Superior temporal gyrus (tissue), 1 donor: ENCODE data around the gene DGCR2.
"Not testable (repeated sequence)": the region's sequence is repeated elsewhere in the genome, so short reads cannot be mapped to it uniquely, and the experiment has no call there.

Source experiments
- DNase-seq: peaks from one replicate; pipeline ENCODE4 v3.0.0-alpha.2; 2016; ENCODE audit errors: extremely low spot score

Gene DGCR2

DNA sequence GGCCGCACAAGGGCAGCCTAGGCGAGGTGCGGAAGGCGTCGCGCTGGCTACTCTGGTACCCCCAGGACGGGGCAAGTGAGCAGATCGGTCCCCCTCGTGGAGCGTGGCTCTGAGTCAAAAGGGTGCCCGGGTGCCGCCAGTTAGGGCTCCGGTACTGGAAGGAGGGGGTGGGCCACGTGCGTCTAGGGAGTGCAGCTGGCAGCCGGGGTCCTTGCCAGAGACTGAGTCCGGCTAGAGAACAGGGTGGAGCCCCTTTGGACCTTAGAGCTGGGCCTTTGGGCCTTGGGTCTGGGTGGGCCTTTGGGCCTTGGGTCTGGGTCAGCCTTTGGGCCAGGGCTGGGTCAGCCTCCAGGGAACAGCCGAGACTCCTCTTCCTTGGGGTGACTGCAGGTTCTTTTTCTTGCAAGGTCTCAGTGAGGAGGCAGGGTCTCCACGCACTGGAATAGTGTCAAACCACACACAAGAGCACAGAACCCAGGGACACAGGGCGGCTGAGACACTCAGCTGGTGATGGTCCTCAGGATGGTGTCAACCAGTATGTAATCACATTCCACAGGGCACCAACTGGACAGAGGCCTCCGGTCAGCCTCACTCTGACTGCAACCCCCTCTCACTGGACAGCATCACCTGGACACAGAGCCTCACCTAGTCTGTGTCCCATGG is 91.9 kb downstream of the DGCR2 start:
- DNase-seq, result not testable (repeated sequence)

DNA sequence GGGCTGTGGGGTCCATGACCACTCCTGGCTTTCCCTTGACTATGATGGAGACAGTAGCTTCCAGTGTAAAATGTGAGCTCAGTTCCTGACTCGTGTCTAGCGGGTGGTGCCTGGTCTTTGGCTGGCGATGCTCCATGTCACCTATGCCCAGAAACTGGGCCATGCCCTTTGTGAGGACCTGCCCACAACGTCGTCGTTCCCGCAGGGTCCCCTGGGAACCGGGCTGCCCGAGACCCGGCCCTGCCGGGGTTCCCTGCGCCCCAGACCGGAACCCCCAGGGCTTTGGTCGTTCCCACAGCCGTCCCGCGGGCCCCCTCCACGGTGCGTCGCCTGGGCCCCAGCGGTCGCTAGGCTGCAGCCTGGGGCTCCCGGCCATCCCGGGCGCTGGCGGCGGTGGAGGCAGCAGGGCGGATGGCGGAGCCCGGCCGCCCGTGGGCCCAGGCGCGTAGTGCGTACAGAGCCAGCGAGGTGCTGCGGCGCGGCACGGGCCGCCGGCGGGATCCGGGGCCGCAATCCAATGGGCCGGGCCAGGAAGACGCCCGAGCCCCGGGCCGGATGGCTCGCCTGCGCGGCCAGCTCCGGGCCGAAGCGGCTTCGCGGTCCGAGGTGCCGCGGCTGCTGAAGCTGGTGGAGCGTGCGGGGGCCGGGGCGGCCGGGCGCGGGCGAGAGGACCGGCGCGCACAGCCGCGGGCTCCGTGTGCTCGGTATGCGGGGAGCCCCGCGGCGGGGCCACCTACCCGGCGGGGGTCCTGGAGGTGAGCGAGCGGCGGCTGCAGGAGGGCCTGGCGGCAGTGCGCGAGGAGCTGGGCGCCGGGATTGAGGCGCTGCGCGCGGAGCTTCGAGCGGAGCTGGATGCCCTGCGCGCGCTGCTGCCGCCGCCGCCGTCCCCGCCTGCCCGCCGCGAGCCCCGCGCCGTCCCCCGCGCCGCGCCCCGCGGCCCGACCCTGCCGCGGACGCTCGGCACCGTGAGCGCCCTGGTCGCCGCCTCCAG is 92.8 kb downstream of the DGCR2 start:
- DNase-seq, result not testable (repeated sequence)

DNA sequence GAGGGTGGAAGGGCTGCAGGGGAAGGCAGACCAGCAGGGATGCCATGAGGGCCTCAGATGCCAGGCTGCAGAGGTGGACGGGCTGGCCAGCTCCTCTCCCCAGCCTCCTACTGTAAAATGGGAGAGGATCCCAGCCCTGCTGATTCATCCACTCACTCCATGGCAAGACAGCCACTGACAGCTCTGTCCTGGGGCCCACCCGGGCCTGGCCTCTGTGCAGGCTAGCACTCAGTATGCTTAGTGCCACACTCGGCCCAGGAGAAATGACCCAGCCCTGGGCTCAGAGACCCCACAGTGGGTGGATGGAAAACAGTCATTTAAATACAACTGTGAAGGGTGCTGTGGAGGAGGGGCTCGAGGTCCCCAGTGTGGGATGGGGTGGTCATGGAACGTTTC is 94.2 kb downstream of the DGCR2 start:
- not testable (repeated sequence) for DNase-seq

DNA sequence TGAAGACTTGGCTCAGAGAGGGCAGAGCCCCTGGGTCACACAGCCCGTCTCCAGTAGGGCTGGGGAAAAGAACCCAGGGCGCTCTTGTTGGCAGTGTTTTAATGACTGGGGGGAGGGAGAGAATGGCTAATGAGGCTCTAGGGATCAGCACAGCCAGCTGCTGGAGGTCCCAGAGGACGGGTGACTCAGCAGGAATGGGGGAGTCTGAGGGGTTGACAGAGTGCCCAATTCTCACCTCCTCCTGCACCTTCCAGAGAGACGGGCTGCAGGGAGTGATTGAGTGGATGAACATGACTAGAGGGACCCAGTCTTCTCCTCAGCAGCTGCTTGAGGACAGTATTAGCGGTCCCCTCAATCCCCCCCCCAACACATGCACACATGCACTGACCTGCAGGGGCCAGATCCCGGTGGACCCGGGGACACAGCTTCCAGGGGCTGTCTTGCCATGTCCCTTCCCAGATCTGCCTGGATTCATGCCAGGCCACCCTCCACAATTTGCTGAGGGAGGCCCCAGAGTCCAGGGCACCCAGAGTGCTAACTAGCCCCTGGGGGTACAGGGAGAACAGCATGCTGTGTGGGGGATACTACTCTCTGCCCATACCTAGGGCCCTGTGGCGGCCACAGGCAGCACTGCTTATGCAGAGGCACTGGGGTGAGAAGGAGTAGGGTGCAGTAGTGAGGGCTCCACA is 94.7 kb downstream of the DGCR2 start:
- DNase-seq, result not testable (repeated sequence)

DNA sequence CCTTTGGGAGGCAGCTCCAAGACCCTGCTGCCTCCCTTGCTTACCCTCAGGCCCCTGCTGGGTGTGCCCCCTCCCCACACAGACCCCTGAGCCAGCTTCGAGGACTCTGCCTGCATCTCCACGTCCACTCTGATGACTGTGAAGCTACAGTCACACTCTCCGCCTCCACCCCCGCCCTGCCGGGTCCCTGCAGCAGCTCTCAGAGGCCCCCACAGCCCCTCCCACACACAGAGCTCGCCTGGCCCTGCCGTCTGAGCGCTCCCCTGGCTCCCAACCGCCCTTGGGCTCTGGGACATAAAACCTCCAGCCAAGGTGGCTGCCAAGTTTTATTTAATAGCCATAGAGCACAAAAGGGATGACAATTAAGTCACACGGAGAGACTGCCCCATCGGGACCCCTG is 96.1 kb downstream of the DGCR2 start:
- DNase-seq, result not testable (repeated sequence)

DNA sequence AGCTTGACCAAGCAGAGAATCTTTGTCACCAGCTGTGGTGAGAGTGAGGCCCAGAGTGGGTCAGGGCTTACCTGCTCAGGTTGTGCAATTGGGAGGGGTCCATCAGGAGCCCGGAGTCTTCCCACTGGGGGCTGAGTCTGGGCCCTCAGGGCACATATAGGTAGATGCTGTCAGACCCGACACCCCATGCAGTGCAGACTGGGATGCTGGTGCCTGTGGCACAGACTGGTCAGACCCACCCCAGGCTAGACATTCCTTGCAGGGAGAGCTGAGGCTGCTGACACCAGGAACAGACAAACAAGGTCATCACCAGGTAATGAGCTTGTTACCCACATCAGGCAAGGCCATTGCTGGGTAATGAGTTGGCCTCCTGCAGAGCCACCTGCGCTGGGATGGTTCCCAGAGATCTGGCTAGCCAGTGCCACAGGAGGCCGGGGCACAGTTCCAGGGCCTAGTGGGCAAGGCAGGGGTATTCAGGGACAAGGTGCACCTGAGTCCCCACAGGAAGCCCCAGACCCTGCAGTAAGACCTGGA is 97.2 kb downstream of the DGCR2 start:
- DNase-seq, result not testable (repeated sequence)

DNA sequence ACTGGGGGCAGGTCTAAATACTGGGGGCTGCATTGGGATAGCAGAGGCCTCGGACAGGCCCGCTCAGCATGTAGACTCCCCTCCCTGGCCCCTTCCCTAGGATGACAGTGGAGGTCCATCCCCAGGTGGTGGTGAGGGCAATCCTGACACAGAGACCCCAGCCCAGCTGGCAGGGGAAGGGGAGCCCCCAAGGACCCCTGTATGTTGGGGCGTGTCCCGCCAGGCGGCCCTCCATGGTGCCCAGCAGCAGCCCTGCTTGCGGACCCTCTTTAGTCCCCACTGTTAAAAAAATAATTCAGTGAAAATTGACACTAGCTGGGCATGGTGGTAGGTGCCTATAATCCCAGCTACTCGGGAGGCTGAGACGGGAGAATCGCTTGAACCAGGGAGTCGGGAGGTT is 98.3 kb downstream of the DGCR2 start:
- DNase-seq, result not testable (repeated sequence)

DNA sequence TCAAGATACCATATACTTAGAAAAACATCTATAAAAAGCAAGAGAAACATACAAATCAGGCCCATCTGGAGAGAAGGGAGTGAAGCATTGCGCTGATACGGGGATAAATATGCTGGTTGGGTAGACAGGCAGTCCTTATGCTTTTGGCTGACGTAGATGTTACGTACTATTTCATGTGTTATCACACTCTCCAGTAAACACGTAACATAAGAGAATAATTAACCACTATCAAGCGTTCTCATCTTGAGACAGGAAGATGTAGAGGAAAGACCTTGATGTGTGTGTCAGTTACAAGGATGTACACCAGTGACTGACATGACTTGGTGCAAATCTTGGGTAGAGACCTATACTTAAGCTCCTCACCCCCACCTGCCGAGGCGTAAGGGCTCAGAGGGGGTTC is 99.5 kb downstream of the DGCR2 start:
- DNase-seq, result no peak

DNA sequence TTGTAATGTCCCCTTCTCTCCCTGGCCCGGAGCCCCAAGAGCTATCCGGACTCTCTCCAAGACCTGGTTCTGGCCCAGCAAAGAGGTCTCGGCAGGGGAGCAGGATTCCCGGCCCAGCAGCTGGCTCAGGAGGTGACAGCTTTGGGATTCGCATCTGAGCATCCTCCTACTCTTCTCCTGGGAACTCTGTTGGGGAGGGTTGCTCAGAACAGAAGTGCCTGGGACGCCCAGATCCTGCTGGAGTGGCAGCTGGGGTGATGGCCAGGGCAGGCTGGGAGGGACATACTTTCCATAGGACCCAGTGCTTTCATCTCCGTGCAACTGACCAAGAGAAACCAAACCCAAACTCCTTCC is 102.6 kb downstream of the DGCR2 start:
- DNase-seq, result no peak

DNA sequence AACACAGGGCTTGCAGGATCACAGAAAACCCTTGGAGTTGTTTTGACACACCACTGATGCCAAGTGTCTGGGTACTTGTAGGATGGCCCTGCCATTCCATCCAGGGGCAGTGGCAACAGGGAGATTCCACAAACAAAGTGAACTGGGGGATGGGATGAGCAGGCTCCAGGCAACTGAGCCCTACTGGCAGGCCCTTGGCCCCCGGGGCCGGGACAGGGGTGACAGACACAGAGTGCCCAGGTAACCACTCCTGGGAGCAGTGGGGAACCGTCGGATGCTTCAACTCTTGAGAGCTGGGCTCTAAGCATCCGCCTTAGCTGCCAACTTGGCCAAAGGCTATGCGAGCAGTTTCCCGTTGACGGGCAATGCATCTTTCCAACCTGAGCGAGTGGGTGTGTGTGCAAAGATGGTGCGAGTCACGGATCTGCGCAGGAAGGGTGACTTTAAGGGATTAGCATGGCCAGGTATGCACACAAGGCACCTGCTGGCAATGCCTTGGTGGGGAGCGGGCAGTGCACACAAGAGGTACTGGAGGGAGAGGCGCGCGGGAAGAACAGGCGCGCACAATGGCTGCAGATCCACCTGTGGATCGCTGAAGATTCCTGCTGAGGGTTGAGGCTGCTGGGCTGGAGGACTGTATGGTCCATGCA is 103.1 kb downstream of the DGCR2 start:
- DNase-seq, result no peak

DNA sequence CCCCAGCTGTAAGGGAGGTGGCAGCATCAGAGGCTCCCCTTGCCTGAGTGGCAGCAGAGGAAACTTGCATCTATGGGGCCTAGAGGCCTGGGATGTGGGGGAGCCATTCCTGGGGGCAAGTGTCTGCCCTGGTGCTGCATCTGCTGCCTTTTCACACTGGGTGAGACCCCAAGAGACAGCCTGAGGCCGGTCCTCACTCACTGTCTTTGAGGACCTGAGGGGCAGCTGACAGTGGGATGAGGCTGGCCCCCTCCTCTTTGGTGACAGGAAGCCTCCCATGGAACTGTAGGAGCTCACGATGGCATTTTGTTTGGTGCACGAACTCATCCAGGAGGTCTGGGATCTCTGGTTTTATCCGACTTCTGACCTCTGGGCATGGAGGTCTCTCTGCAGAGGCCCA is 104.0 kb downstream of the DGCR2 start:
- DNase-seq, result no peak

DNA sequence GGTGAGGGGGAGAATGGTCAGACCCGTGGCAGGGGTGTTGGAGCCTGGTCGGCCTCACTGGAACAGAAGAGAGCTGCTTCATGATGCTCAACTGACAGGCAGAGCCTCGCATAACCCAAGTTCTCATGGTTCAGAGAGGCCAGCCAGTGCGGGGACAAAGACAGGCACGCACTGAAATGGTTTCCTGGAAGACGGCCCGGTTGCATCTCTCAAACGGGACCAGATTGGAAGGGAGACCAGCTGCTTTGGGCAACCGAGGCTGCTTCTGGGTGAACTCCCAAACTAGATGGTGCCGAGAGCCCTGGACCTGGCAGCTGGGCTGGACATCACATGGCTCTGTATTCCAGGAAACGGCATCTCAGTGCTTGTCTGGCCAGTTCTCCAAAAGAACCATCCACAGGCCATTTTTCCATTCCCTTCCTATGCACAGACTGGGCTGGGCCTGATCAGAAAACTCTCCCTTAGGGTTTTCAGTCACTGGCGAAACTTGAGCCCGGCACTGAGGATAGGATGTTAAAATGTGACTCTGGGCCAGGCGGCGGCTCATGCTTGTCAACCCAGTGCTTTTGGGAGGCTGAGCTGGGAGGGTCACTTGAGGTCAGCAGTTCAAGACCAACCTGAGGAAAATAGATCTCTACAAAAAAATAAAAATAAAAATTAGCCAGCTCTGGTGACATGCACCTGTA is 106.0 kb downstream of the DGCR2 start:
- DNase-seq, result no peak

DNA sequence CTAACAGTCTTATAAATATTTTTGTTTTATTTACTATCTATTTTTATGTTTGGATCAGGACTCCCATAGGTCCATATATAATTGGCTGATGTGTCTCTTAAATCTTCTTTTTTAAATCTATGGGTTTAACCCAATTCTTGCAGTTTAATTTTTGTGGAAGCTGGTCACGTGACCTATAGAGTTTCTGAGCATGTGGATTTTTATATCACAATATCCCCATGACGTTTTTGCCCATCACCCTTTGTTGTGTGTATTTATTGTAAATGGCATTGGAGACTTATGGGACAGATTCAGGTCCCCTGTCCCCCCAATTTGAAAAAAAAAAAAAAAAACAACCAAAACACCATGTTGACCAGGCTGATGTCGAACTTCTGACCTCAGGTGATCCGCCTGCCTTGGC is 107.3 kb downstream of the DGCR2 start:
- no peak for DNase-seq

DNA sequence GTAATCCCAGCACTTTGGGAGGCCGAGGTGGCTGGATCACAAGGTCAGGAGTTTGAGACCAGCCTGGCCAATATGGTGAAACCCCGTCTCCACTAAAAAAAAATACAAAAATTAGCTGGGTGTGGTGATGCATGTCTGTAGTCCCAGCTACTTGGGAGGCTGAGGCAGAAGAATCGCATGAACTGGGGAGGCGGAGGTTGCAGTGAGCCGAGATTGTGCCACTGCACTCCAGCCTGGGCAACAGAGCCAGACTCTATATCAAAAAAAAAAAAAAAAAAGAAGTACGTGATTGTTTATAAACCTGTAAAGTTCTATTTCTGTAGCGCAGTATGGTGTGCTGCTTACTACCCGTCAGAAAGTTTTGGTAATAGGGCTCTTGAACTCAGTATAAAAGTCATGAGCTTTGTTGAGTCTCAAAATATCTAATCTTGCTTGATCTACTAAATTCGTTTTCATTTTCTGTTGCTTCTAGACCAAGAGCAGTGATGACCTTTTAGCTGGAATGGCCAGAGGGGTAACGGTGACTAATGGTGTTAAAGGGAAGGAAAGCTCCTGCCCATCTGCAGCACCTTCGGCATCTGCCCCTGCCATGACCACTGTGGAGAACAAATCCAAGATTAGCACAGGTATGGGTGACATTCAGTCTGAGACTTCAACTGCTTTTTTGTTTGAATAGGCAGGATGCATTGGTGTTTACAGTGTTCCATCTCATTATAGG is 108.2 kb downstream of the DGCR2 start:
- DNase-seq, result not testable (repeated sequence)

DNA sequence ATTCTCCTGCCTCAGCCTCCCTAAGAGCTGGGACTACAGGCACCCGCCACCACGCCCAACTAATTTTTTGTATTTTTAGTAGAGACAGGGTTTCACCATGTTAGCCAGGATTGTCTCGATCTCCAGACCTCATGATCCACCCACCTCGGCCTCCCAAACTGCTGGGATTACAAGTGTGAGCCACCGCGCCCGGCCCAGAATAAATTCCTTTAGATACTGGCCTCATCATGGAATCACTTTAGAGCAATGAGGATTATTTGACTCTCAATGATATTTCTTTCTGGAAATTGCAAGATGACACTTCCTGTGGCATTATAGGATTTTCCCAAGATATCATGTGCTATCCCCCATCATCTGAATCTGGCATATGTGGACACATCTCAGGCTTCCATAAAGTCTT is 108.8 kb downstream of the DGCR2 start:
- DNase-seq, result not testable (repeated sequence)

DNA sequence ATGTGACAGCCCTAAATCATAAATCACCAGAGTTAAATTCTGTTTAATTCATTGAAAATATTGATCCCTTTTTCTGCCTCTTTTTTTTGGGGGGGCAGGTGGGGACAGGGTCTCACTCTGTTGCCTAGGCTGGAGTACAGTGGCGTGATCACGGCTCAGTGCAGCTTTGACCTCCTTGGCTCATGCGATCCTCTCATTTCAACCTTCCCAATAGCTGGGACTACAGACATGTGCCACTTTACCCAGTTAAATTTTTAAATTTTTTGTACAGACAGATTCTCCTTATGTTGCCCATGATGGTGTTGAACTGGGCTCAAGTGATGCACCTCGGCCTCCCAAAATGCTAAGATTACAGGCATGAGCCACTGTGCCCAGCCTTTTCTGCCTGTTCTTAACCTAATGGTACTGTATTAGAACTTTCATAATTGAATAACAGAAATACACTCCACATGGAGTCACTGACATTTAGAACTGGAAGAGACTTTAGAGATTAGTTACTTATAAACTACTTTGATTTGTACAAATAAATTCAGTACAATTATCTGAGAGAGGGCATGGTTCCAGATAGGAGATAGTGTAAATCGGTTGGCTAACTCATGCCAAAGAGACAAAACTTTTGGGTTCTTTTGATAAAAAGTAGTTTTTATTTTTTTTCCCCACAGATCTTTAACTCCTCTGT is 109.8 kb downstream of the DGCR2 start:
- DNase-seq, result no peak

DNA sequence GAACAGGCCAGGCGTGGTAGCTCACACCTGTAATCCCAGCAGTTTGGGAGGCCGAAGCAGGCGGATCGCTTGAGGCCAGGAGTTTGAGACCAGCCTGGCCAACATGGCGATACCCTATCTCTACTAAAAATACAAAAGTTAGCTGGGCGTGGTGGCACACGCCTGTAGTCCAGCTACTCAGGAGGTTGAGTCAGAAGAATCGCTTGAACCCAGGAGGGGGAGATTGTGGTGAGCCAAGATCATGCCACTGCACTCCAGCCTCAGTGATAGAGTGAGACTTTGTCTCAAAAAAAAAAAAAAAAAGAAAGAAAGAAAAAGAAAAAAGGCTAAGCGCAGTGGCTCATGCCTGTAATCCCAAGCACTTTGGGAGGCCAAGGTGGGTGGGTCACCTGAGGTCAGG is 110.6 kb downstream of the DGCR2 start:
- not testable (repeated sequence) for DNase-seq

DNA sequence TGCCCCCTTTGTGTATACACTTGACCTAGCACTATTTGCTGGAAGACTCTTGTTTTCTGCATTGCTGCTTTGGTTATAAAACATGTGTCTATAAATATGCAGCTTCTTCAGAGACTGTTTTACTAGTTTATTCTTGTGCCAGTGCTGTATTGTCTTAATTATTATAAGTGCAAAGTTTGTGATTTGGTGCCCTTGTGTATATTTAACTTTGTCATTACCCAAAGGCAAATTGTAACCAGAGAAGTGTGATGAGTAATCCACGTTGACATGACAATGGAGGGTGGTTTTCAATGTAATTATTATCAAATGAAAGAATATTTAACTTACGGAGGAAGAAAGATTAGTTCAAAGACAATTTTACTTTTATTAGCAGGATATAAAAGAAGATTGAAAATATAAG is 111.1 kb downstream of the DGCR2 start:
- DNase-seq, result no peak

DNA sequence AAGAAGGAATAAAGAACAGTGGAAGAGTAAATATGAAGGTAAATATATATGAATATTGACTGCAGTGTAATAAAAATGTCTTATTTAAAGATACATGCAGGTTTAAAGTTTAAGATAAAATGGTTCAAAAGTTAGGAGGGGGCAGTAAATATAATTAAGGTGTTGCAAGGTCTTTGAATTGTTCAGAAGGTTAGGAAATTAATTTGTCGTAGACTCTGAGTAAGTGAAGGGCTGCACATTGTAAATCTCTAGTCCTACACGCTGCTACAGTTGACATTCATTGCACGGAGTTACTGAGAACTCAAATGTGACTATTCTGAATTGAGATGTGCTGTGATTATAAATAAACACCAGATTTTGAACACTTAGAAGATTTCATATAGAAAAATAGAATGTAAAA is 116.3 kb downstream of the DGCR2 start:
- no peak for DNase-seq

DNA sequence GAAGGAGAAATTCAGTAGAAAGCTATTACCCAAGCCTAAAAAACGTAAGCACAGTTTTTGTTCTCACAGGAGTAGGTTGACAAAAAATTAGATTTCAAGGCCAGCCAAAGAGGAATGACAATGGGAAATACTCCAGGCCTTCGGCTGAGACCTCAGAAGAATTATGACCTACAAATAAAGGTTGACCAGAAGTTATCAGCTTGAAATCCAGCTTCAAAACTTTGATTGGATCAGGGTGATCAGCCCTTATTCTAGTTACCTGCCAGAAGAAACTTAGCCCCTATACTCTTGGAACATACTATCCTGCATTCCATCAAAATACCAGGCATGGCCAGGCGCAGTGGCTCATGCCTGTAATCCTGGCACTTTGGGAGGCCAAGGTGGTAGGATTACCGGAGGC is 117.7 kb downstream of the DGCR2 start:
- DNase-seq, result no peak
